Ishikawa (cell line): ENCODE data around the gene ZNF532.

ENCODE experiments used
- CEBPB ChIP-seq: IDR thresholded peaks from 2 replicates; pipeline ENCODE4 v1.6.1; 2012
- CREB1 ChIP-seq: IDR thresholded peaks from 2 replicates; pipeline ENCODE4 v1.6.1; 2012; ENCODE audit warnings: low read depth
- EGR1 ChIP-seq: IDR thresholded peaks from 2 replicates; pipeline ENCODE4 v1.6.1; 2012
- EP300 ChIP-seq: IDR thresholded peaks from 2 replicates; pipeline ENCODE4 v1.6.1; 2012; ENCODE audit warnings: borderline replicate concordance
- FOXM1 ChIP-seq: IDR thresholded peaks from 2 replicates; pipeline ENCODE4 v1.6.1; 2012; ENCODE audit warnings: low read depth, borderline replicate concordance
- MAX ChIP-seq: IDR thresholded peaks from 2 replicates; pipeline ENCODE4 v1.6.1; 2012
- RAD21 ChIP-seq: IDR thresholded peaks from 2 replicates; pipeline ENCODE4 v1.6.1; 2012; ENCODE audit warnings: low read depth
- REST ChIP-seq: IDR thresholded peaks from 2 replicates; pipeline ENCODE4 v1.6.1; 2012; ENCODE audit warnings: low read depth, mild to moderate bottlenecking
- TAF1 ChIP-seq: IDR thresholded peaks from 2 replicates; pipeline ENCODE4 v1.6.1; 2012; ENCODE audit warnings: low read depth, mild to moderate bottlenecking
- TCF12 ChIP-seq: IDR thresholded peaks from 2 replicates; pipeline ENCODE4 v1.6.1; 2012; ENCODE audit warnings: low read depth
- TEAD4 ChIP-seq: IDR thresholded peaks from 2 replicates; pipeline ENCODE4 v1.6.1; 2012
- USF1 ChIP-seq: IDR thresholded peaks from 2 replicates; pipeline ENCODE4 v1.6.1; 2012
- YY1 ChIP-seq: IDR thresholded peaks from 2 replicates; pipeline ENCODE4 v1.6.1; 2012; ENCODE audit warnings: low read depth
- ZBTB7A ChIP-seq: IDR thresholded peaks from 2 replicates; pipeline ENCODE4 v1.6.1; 2012; ENCODE audit warnings: low read depth

- TF ChIP-seq REST (no peak), RAD21 (no peak), CEBPB (no peak), EP300 (no peak), ZBTB7A (no peak), CREB1 (no peak), TAF1 (no peak), TEAD4 (no peak), TCF12 (no peak), MAX (no peak), EGR1 (no peak), FOXM1 (no peak), YY1 (no peak), USF1 (no peak)
Observed at GRCh38 chr18:58937887-58938267, 73.2 kb downstream of the ZNF532 start.
